Endothelial cell of umbilical vein (primary cell): Measurements from ENCODE around the gene GZMM. TPM values are rescaled to one million over a fixed set of nuclear protein-coding genes. Genes with fewer than 3 reads are reported as not detected.

ENCODE experiments used
- BruUV-seq: library from RNA; stranded (reverse); fragments of 400-500 nt; replicated peaks from 2 replicates; lab custom pipeline; 2021; lab: Mats Ljungman, UMichigan
- CTCF ChIA-PET: fragments of 300-600, 350-600 bp; sonication (Branson Sonifier 250); formaldehyde crosslinking; loops from one replicate; lab custom pipeline; 2021; ENCODE audit warnings: antibody characterized with exemption, inconsistent platforms; lab: Charles Lee
- POLR2A ChIA-PET: fragments of 300-600, 350-600 bp; sonication (Branson Sonifier 250); formaldehyde crosslinking; loops from one replicate; lab custom pipeline; 2021; ENCODE audit warnings: antibody characterized with exemption, inconsistent platforms; lab: Charles Lee
- DNase-seq: peaks from one replicate; pipeline ENCODE4 v3.0.0-alpha.2; 2011; ENCODE audit warnings: low read depth, low spot score
- FAIRE-seq: peaks from 2 replicates; lab custom pipeline; 2011; peaks lifted over from hg19 to GRCh38; lab: Jason Lieb, UNC
- H2AFZ ChIP-seq: 2 replicates; pipeline ENCODE4 v1.6.0; 2012; ENCODE audit warnings: low read depth, low read length, control low read depth, inconsistent platforms
- H3K27ac ChIP-seq: 2 replicates; pipeline ENCODE4 v1.5.1; 2011; ENCODE audit warnings: low read depth, mild to moderate bottlenecking, control low read depth, low read length, moderate library complexity; ENCODE audit not compliant: insufficient read depth
- H3K27me3 ChIP-seq, 2 experiments: 2 replicates each; pipeline versions ENCODE4 v1.6.0 to v1.6.1; 2011; ENCODE audit warnings: low read length in 2 of 2, mixed read lengths in 1 of 2; ENCODE audit not compliant: control insufficient read depth in 2 of 2, insufficient read depth in 2 of 2
- H3K36me3 ChIP-seq, 2 experiments: 2 replicates in 1 of 2; 3 replicates in 1 of 2; pipeline ENCODE4 v1.5.1; 2011; ENCODE audit warnings: low read length in 2 of 2, mild to moderate bottlenecking in 1 of 2, moderate library complexity in 1 of 2; ENCODE audit not compliant: control insufficient read depth in 2 of 2, insufficient read depth in 2 of 2; ENCODE audit errors: extremely low read depth in 1 of 2
- H3K4me1 ChIP-seq: 3 replicates; pipeline ENCODE4 v1.5.1; 2011; ENCODE audit warnings: mild to moderate bottlenecking, low read length; ENCODE audit not compliant: control insufficient read depth, insufficient read depth; ENCODE audit errors: extremely low read depth
- H3K4me2 ChIP-seq: 2 replicates; pipeline ENCODE4 v1.6.1; 2011; ENCODE audit warnings: low read length, control low read depth, mixed read lengths; ENCODE audit not compliant: insufficient read depth
- H3K4me3 ChIP-seq, 3 experiments: fragments of 200-600 bp in 1 of 3; sonication (generic), shearing (Covaris generic) in 1 of 3; replicated peaks in 1 of 3; 2 replicates each; pipeline ENCODE4 v1.5.1; 2011 to 2016; ENCODE audit warnings: control low read depth in 3 of 3, low read length in 3 of 3, mild to moderate bottlenecking in 2 of 3, inconsistent platforms in 1 of 3, low read depth in 1 of 3, moderate library complexity in 1 of 3; ENCODE audit not compliant: insufficient read depth in 1 of 3
- H3K79me2 ChIP-seq: 2 replicates; pipeline ENCODE4 v1.6.0; 2012; ENCODE audit warnings: low read length, inconsistent platforms; ENCODE audit not compliant: control insufficient read depth, insufficient read depth
- H3K9ac ChIP-seq: replicated peaks from 2 replicates; pipeline ENCODE3; 2011; ENCODE audit warnings: low read length, control low read depth; ENCODE audit not compliant: insufficient read depth; ENCODE audit errors: extremely low read depth
- H3K9me1 ChIP-seq: replicated peaks from 3 replicates; pipeline ENCODE4 v1.6.0; 2011; ENCODE audit warnings: mild to moderate bottlenecking, low read length; ENCODE audit not compliant: control insufficient read depth, insufficient read depth; ENCODE audit errors: extremely low read depth
- H3K9me3 ChIP-seq: replicated peaks from 2 replicates; pipeline ENCODE4 v1.5.1; 2012; ENCODE audit warnings: low read length, inconsistent platforms; ENCODE audit not compliant: control insufficient read depth, insufficient read depth
- H4K20me1 ChIP-seq: replicated peaks from 2 replicates; pipeline ENCODE3; 2011; ENCODE audit warnings: mild to moderate bottlenecking, low read length; ENCODE audit not compliant: control insufficient read depth, insufficient read depth; ENCODE audit errors: extremely low read depth
- EZH2 ChIP-seq: IDR thresholded peaks from 2 replicates; pipeline ENCODE4 v1.6.1; 2012; ENCODE audit warnings: borderline replicate concordance, low read depth, mild to moderate bottlenecking, moderate library complexity, low read length, inconsistent platforms; ENCODE audit not compliant: severe bottlenecking
- FOS ChIP-seq: IDR thresholded peaks from 2 replicates; pipeline ENCODE4 v1.6.1; 2011; ENCODE audit warnings: mild to moderate bottlenecking, low read length, moderate library complexity, borderline replicate concordance; ENCODE audit not compliant: insufficient read depth
- GATA2 ChIP-seq: IDR thresholded peaks from 2 replicates; pipeline ENCODE4 v1.7.0; 2011; ENCODE audit warnings: low read depth, mild to moderate bottlenecking, moderate library complexity, mixed read lengths, low read length; ENCODE audit not compliant: insufficient read length, insufficient read depth
- JUN ChIP-seq: IDR thresholded peaks from 2 replicates; pipeline ENCODE4 v1.6.1; 2011; ENCODE audit warnings: borderline replicate concordance, low read depth; ENCODE audit not compliant: insufficient read length, insufficient read depth
- MYC ChIP-seq: IDR thresholded peaks from one replicate; pipeline ENCODE4 v1.6.1; 2011; ENCODE audit warnings: mild to moderate bottlenecking, low read depth, low read length
- POLR2A ChIP-seq: IDR thresholded peaks from 2 replicates; pipeline ENCODE4 v1.6.1; 2012; ENCODE audit warnings: low read depth, mild to moderate bottlenecking, control low read depth, low read length
- POLR2AphosphoS5 ChIP-seq: IDR thresholded peaks from 2 replicates; pipeline ENCODE4 v1.6.1; 2012; ENCODE audit warnings: low read depth, mild to moderate bottlenecking, control low read depth, low read length, moderate library complexity; ENCODE audit not compliant: insufficient read depth
- dilution Hi-C: fragments of 300-500 bp; cut with MboI; formaldehyde crosslinking; loops from one replicate; pipeline ENCODE4 v1.15.0; 2019; ENCODE audit warnings: low sequenced_read_pairs; ENCODE audit not compliant: extremely low pct_ligation_motif_present
- intact Hi-C: fragments of 100-400 bp; cut with micrococcal nuclease; formaldehyde crosslinking; loops from one replicate; pipeline ENCODE4 v1.10.0; 2022
- polyA plus RNA-seq, 4 experiments: library from polyadenylated mRNA; depleted of rRNA in 3 of 4; stranded (reverse) in 3 of 4; unstranded in 1 of 4; fragments of >200 nt; gene quantifications; 2 replicates each; pipeline versions ENCODE4 v1.2.1 to v1.2.3, GENCODE V29; 2011 to 2012; ENCODE audit warnings: missing spikeins in 1 of 4
- total RNA-seq: library from RNA; stranded (reverse); gene quantifications from 2 replicates; pipeline ENCODE4 v1.2.3, GENCODE V29; 2021
- TF ChIP-seq, protein P1 (sequence below), 2 donors: IDR thresholded peaks; 1 replicate in 1 of 2; 2 replicates in 1 of 2; pipeline ENCODE4 v1.5.1; 2011; ENCODE audit warnings: low read length in 2 of 2, mild to moderate bottlenecking in 2 of 2, moderate library complexity in 2 of 2, control low read depth in 1 of 2, inconsistent platforms in 1 of 2, low read depth in 1 of 2; ENCODE audit not compliant: insufficient read depth in 1 of 2; ENCODE audit errors: extremely low read depth in 1 of 2
- TF ChIP-seq, protein P2 (sequence below): IDR thresholded peaks from 2 replicates; pipeline ENCODE4 v1.6.1; 2011; ENCODE audit not compliant: insufficient read depth, insufficient read length

GZMM gene
- total and polyA plus RNA-seq, 2 donors (not counting 3 experiments of a cell fraction or from before 2014, with no cell fraction given): not detected

DNA sequence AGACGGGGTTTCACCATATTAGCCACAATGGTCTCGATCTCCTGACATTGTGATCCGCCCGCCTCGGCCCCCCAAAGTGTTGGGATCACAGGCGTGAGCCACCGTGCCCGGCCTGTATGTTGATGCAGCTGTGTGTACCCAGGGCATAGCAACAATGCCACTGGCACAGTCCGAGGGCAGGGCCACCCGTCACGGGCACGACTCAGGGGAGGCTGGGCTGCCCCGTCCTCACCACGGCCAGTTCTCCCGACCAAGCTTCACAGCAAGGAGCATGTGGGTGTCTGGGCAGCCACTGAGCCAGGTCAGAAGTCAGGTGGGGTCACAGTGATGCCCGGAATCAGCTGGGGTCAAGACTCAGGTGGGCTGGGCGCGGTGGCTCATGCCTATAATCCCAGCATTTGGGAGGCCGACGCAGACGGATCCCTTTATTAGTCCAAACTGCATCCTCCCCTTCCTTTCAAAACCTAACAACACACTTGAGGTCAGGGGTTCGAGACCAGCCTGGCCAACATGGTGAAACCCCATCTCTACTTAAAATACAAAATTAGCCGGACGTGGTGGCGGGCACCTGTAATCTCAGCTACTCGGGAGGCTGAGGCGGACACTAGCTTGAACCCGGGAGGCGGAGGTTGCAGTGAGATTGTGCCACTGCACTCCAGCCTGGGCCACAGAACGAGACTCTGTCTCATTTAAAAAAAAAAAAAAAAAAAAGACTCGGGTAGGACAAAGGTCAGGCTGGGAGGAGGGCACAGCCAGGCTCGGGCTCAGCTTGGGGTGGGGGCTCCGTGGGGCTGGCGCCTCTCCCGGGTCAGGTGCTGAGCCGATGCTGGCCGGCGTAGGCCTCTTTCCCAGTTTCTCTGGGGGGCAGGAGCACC, 13.5 kb upstream of the GZMM start:
- peak overlapping the region; percentile 61 for H3K9ac ChIP-seq
- ChIA-PET POLR2A (interaction anchor here (0.6 to 0.8 kb wide), 2 partner anchors 102 to 146 kb away, joined by 3 read pairs; no protein-coding TSS in a partner anchor), CTCF (interaction anchor here (1.2 to 3.4 kb wide), 3 partner anchors 19 to 38 kb away, joined by 4 to 36 read pairs (median 4); no protein-coding TSS in a partner anchor)
- DNase-seq (no peak), FAIRE-seq (peak; percentile 43)
- H3K9me1 ChIP-seq: no peaks in the 10 kb centered on the region
- intact Hi-C loops: loop anchor here (1.0 to 2.0 kb wide), 2 partner anchors 20 to 103 kb away; partner anchors contain the start of gene POLRMT
- H3K36me3 ChIP-seq: peaks cover 0 to 3% of the 10 kb centered on the region in 2 experiments
- peak overlapping the region; percentile 98 for H2AFZ ChIP-seq
- H3K9me3 ChIP-seq: no peaks in the 10 kb centered on the region
- H4K20me1 ChIP-seq: no peaks in the 10 kb centered on the region
- H3K4me1 ChIP-seq: peaks cover 17% of the 10 kb centered on the region
- H3K27ac ChIP-seq: no peak overlapping the region
- H3K4me2 ChIP-seq: peak overlapping the region; percentile 77
- H3K4me3 ChIP-seq: peak overlapping the region; percentile 57 to 88 (median 64)
- TF ChIP-seq, protein P1, sequence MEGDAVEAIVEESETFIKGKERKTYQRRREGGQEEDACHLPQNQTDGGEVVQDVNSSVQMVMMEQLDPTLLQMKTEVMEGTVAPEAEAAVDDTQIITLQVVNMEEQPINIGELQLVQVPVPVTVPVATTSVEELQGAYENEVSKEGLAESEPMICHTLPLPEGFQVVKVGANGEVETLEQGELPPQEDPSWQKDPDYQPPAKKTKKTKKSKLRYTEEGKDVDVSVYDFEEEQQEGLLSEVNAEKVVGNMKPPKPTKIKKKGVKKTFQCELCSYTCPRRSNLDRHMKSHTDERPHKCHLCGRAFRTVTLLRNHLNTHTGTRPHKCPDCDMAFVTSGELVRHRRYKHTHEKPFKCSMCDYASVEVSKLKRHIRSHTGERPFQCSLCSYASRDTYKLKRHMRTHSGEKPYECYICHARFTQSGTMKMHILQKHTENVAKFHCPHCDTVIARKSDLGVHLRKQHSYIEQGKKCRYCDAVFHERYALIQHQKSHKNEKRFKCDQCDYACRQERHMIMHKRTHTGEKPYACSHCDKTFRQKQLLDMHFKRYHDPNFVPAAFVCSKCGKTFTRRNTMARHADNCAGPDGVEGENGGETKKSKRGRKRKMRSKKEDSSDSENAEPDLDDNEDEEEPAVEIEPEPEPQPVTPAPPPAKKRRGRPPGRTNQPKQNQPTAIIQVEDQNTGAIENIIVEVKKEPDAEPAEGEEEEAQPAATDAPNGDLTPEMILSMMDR (IDR thresholded peaks at IDR 0.05; ENCODE audit: extremely low read depth in 1 of 2, insufficient read depth in 1 of 2, low read depth in 1 of 2, low read length in 2 of 2): no peak
- TF ChIP-seq MYC (no peak), JUN (no peak), EZH2 (no peak), POLR2AphosphoS5 (no peak), POLR2A (no peak), FOS (no peak), GATA2 (no peak)
- TF ChIP-seq, protein P2, sequence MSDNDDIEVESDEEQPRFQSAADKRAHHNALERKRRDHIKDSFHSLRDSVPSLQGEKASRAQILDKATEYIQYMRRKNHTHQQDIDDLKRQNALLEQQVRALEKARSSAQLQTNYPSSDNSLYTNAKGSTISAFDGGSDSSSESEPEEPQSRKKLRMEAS: no peak
- peaks cover 0 to 1% of the 10 kb centered on the region in 2 experiments for H3K27me3 ChIP-seq
- dilution Hi-C loops: no loop called here
- BruUV-seq: TSS peak; percentile 31
- H3K79me2 ChIP-seq: peaks cover 36% of the 10 kb centered on the region
